ENCODE data around the gene ITGAE.

Gene ITGAE

DNA sequence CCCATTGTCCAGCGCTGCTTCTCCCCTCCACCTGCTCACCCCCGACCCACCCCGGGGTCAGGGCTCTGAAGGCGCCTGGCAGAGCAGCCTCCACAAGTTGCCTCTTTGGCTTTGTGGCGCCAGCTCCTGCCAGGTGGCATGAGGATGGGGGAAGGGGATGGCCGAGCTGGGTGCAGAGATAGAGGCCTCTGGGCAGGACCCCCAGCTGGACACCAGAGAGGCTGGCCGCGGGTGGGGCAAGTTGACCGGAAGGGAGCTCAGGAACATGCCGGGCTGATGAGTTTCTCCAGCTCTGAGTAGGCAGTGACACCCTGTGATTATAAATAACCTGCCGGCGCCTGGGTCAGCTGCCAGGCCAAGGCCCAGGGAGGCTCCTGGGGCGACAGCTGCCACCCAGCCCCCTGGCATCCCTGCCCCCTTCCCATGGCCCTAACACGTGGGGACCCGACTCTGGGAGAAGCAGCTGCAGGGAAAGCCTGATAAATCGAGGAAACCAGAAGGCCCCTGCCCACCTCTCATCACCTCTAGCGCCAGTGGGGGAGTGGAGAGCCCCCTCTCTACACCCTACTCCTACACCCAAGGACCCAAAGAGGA, 105.8 kb downstream of the ITGAE start:
- peak; percentile 55 for DNase-seq (ENCODE audit: low spot score)
- TF ChIP-seq, protein P1, sequence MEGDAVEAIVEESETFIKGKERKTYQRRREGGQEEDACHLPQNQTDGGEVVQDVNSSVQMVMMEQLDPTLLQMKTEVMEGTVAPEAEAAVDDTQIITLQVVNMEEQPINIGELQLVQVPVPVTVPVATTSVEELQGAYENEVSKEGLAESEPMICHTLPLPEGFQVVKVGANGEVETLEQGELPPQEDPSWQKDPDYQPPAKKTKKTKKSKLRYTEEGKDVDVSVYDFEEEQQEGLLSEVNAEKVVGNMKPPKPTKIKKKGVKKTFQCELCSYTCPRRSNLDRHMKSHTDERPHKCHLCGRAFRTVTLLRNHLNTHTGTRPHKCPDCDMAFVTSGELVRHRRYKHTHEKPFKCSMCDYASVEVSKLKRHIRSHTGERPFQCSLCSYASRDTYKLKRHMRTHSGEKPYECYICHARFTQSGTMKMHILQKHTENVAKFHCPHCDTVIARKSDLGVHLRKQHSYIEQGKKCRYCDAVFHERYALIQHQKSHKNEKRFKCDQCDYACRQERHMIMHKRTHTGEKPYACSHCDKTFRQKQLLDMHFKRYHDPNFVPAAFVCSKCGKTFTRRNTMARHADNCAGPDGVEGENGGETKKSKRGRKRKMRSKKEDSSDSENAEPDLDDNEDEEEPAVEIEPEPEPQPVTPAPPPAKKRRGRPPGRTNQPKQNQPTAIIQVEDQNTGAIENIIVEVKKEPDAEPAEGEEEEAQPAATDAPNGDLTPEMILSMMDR (IDR thresholded peaks at IDR 0.05; ENCODE audit: extremely low read depth, missing control alignments) = no peak

DNA sequence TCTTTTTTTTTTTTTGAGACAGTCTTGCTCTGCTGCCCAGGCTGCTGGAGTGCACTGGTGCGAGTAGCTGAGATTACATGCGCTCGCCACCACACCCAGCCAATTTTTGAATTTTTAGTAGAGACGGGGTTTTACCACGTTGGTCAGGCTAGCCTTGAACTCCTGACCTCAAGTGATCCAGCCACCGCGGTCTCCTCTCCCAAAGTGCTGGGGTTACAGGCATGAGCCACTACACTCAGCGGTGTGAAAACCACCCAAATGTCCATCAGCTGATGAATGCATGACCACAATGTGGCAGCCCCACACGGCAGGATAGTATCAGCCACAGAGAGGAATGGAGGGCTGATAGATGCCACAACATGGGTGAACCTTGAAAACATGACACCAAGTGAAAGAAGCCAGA, 107.2 kb downstream of the ITGAE start:
- DNase-seq (ENCODE audit: low spot score) = peak; percentile 48
- TF ChIP-seq, protein P1 (IDR thresholded peaks at IDR 0.05; ENCODE audit: extremely low read depth, missing control alignments) = no peak

DNA sequence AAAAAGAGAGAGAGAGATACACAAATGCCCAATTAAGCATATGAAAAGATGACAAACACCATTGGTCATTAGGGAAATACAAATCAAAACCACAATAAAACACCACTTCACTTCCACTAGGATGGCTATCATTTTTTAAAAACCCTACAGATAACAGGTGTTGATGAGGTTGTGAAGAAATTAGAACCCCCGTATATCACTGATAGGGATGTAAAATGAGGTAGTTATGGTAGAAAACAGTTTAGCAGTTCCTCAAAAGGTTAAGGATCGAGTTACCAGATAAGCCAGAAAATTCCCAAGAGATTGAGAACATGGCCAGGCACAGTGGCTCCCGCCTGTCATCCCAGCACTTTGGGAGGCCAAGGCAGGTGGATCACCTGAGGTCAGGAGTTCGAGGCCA, 107.8 kb downstream of the ITGAE start:
- TF ChIP-seq, protein P1 (IDR thresholded peaks at IDR 0.05; ENCODE audit: extremely low read depth, missing control alignments) = no peak
- no peak for DNase-seq (ENCODE audit: low spot score)

DNA sequence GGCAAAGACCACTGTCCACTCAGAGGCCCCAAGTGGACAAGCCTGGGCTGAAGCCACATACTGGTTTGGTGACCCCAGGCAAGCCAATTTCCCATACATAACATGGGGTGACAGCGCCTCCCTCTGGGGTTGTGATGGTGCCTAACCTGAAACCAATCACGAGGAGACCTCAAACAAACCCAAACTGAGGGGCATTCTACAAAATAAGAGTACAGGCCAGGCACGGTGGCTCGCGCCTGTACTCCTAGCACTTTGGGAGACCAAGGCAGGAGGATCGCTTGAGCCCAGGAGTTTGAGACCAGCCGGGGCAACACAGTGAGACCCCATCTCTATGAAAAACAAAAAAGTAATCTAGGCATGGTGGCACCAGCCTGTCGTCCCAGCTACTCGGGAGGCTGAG, 108.6 kb downstream of the ITGAE start:
- TF ChIP-seq, protein P1 (IDR thresholded peaks at IDR 0.05; ENCODE audit: extremely low read depth, missing control alignments) = peak; percentile 20
- DNase-seq (ENCODE audit: low spot score) = no peak

DNA sequence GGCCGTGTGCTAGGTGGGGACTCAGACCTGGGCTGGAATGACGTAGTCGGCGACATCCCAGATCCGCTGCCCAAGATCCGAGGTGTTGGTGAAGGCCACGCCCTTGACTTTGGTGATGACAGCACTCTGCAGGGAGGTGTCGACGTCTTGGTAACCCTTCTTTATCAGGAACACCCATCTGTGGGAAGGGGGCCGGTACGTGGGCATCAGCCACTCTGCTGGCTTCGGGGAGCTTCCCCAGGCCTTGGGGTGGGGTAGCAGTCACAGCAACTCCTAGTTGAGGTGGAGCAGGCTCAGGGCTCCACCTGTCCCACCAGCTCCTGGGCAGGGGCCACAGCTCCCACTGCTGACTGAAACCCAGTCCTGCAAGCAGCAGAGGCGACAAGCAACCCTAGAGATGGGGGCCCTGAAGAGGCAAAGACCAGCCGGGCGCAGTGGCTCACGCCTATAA, 109.3 kb downstream of the ITGAE start:
- no peak for DNase-seq (ENCODE audit: low spot score)
- TF ChIP-seq, protein P1 (IDR thresholded peaks at IDR 0.05; ENCODE audit: extremely low read depth, missing control alignments) = no peak

DNA sequence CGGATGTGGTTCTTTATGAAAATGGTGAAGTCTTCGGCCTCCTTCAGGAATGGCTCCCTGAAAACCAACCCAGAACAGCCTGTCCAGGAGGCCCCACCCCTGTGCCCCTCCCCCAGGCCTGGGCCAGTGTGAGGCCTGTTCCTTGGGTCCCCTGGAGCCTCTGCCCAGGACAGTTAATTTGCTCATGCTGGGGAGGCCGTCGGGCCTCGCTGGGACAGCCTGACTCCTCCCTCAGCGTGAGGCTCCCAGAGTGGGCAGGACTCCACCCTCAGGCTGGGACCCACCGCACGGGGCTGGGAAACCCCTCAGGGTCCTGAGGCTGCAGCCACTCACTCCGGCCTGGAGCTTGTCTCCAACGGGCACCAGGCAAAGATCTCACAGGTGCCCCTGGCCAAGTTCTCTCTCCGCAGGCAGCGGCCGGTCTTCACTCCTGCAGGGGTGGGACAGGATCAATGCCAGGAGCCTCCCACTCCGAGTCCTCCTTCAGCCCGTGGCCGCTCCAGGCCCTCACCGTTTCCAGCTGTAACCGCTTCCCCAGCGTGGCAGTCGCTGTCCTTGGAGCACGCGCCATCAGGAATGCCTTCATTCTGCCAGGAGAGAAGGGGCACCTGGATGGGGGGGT, 110.8 kb downstream of the ITGAE start:
- TF ChIP-seq, protein P1 (IDR thresholded peaks at IDR 0.05; ENCODE audit: extremely low read depth, missing control alignments) = no peak
- DNase-seq (ENCODE audit: low spot score) = no peak

DNA sequence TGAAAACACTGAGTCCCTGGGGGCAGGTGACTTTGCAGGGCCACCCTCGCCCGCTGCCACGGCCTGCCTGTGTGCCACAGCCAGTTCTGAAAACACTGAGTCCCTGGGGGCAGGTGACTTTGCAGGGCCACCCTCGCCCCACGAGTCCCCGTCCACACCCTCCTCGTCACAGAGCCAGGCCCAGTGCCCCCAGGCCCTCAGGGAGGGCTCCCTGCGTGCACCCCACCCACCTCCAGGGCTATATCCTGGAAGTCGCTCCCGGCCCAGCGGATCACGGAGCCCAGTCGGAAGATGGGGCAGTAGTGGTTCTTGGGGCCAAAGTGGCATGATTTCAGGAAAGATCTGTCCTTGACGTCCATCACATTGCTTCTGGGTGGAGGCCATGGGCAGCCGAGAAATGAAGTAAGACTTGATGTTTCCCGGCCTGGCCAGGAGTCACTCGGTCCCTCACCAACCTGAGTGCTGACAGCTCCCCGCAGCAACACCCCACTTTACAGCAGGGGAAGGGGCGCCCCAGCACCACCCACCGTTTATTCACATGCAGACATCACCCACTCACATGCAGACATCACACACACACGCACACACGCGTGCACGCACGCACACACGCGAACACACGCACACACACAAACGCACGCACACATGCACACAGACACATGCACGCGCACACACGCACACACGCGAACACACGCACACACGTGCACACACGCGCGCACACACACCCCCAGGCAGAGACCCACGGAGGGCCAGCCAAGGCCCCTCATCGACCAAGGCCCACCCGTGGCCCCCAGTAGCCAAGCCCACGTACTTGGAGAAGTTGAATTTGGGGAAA, 111.5 kb downstream of the ITGAE start:
- TF ChIP-seq, protein P1 (IDR thresholded peaks at IDR 0.05; ENCODE audit: extremely low read depth, missing control alignments) = no peak

More for the DNA sequence above, 111.5 kb downstream of the ITGAE start:
- no peak for DNase-seq (ENCODE audit: low spot score)

Data from GM20000 (cell line).